DOHH2 (cell line): ENCODE data around the gene ACSL1.

Experiments used
- CTCF ChIP-seq: fragments of 200-600 bp; sonication (generic); IDR thresholded peaks from one replicate; pipeline ENCODE4 v1.5.1; 2014; ENCODE audit warnings: antibody characterized with exemption, mild to moderate bottlenecking, low read depth, low read length; ENCODE audit not compliant: poor library complexity, severe bottlenecking
- EZH2phosphoT487 ChIP-seq: fragments of 200-600 bp; sonication (generic); IDR thresholded peaks from 2 replicates; pipeline ENCODE4 v1.6.1; 2017; ENCODE audit warnings: borderline replicate concordance, mild to moderate bottlenecking, antibody characterized with exemption, low read length, moderate library complexity, mixed read lengths

DNA sequence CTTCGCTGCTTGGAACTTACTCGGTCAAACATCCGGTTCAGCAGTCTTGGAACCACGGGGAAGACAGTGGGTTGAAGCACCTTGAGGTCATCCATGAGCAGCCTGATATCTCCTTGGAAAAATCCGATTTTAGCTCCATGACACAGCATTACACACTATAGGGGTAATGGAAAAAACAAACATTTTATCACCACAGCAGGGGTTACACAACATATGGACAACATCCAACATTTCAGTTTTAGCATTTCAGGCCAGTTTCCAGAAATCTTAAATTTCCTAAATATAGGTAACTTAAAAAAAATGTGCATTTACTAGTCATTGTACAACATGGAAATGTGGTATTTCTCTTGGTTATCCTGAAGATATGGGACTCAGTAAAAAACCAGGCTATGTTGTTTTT is 57.5 kb downstream of the ACSL1 start:
- TF ChIP-seq CTCF (no peak), EZH2phosphoT487 (no peak)
